ENCODE results near the gene CHIT1. TPM values are rescaled to one million over a fixed set of nuclear protein-coding genes. Genes with fewer than 3 reads are reported as not detected.

Gene CHIT1
- total RNA-seq, 1 donor from 2014 or later: not detected

- no peaks in the 10 kb centered on the region for H4K20me1 ChIP-seq (ENCODE audit: insufficient read depth, low read length)
- H3K27me3 ChIP-seq (ENCODE audit: insufficient read depth, low read length): peaks cover 28% of the 10 kb centered on the region
- H3K27ac Mint-ChIP-seq (ENCODE audit: unreplicated experiment): no peak overlapping the region
- no peaks in the 10 kb centered on the region for H3K4me1 ChIP-seq (ENCODE audit: insufficient read depth, low read length)
- H3K4me2 ChIP-seq (ENCODE audit: low read length): no peak overlapping the region
- no peak overlapping the region for H3K27ac ChIP-seq (ENCODE audit: low read depth, low read length)
- no peaks in the 10 kb centered on the region for H3K36me3 ChIP-seq (ENCODE audit: insufficient read depth, low read length)
- peaks cover 2% of the 10 kb centered on the region for H3K9me3 Mint-ChIP-seq (ENCODE audit: unreplicated experiment)
- no peak overlapping the region for H3K4me3 ChIP-seq (ENCODE audit: insufficient read depth, low read depth, low read length)
- FAIRE-seq (no peak), DNase-seq (ENCODE audit: low read depth) (no peak)
- H3K27me3 Mint-ChIP-seq (ENCODE audit: low read depth, unreplicated experiment): peaks cover 75% of the 10 kb centered on the region
- no peak overlapping the region for H3K9ac ChIP-seq (ENCODE audit: low read length)
- no peak overlapping the region for H2AFZ ChIP-seq (ENCODE audit: low read depth, low read length)
- H3K79me2 ChIP-seq (ENCODE audit: insufficient read depth, low read length): no peaks in the 10 kb centered on the region
- H3K9me3 ChIP-seq (ENCODE audit: insufficient read depth, low read depth, low read length): no peaks in the 10 kb centered on the region
- no peak overlapping the region for H3K4me3 Mint-ChIP-seq (ENCODE audit: unreplicated experiment)
- H3K4me1 Mint-ChIP-seq (ENCODE audit: low read depth, unreplicated experiment): no peaks in the 10 kb centered on the region
- TF ChIP-seq CTCF (IDR thresholded peaks at IDR 0.05; ENCODE audit: insufficient read depth, low read depth, low read length): no peak
- no peak for TF ChIP-seq EZH2 (IDR thresholded peaks at IDR 0.05; ENCODE audit: insufficient read depth, low read length)
- no peaks in the 10 kb centered on the region for H3K36me3 Mint-ChIP-seq (ENCODE audit: low read depth, unreplicated experiment)
Observed at GRCh38 chr1:203223012-203223775, 6.3 kb downstream of the CHIT1 start.

DNA sequence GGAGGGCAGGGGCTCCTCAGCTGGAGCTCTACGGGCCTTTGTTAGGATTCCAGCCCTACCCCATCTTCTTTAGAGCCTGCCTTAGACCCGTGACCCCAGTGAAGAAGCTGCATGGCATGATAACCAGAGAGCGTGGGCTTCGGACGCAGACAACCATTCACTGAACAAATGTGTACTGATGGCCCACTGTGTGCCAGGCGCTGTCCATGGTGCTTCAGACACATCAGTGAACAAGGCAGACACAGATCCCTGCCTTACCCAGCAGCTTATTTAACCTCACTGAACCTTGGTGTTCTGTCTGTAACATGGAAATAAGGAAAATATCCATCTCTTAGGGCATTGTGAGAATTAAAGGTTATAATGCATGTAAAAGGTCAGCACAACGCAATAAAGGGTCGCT is 9.5 kb downstream of the CHIT1 start:
- Mint-ChIP-seq H3K4me1 (ENCODE audit: low read depth, unreplicated experiment) (peaks cover 2% of the 10 kb centered on the region), H3K27me3 (ENCODE audit: low read depth, unreplicated experiment) (peaks cover 72% of the 10 kb centered on the region), H3K27ac (ENCODE audit: unreplicated experiment) (no peak overlapping the region), H3K36me3 (ENCODE audit: low read depth, unreplicated experiment) (no peaks in the 10 kb centered on the region), H3K4me3 (ENCODE audit: unreplicated experiment) (no peak overlapping the region), H3K9me3 (ENCODE audit: unreplicated experiment) (no peaks in the 10 kb centered on the region)
- H3K79me2 ChIP-seq (ENCODE audit: insufficient read depth, low read length): no peaks in the 10 kb centered on the region
- H3K9me3 ChIP-seq (ENCODE audit: insufficient read depth, low read depth, low read length): no peaks in the 10 kb centered on the region
- no peaks in the 10 kb centered on the region for H3K4me1 ChIP-seq (ENCODE audit: insufficient read depth, low read length)
- no peaks in the 10 kb centered on the region for H4K20me1 ChIP-seq (ENCODE audit: insufficient read depth, low read length)
- TF ChIP-seq CTCF (IDR thresholded peaks at IDR 0.05; ENCODE audit: insufficient read depth, low read depth, low read length) (no peak), EZH2 (IDR thresholded peaks at IDR 0.05; ENCODE audit: insufficient read depth, low read length) (no peak)
- H3K27ac ChIP-seq (ENCODE audit: low read depth, low read length): no peak overlapping the region
- DNase-seq (ENCODE audit: low read depth): no peak
- no peak overlapping the region for H3K4me3 ChIP-seq (ENCODE audit: insufficient read depth, low read depth, low read length)
- H3K4me2 ChIP-seq (ENCODE audit: low read length): no peak overlapping the region
- no peaks in the 10 kb centered on the region for H3K36me3 ChIP-seq (ENCODE audit: insufficient read depth, low read length)
- H2AFZ ChIP-seq (ENCODE audit: low read depth, low read length): no peak overlapping the region
- no peak for FAIRE-seq
- H3K9ac ChIP-seq (ENCODE audit: low read length): no peak overlapping the region
- H3K27me3 ChIP-seq (ENCODE audit: insufficient read depth, low read length): peaks cover 41% of the 10 kb centered on the region

- Histone ChIP-seq H4K20me1 (ENCODE audit: insufficient read depth, low read length) (no peaks in the 10 kb centered on the region), H3K27me3 (ENCODE audit: insufficient read depth, low read length) (peaks cover 34% of the 10 kb centered on the region), H3K4me2 (ENCODE audit: low read length) (no peak overlapping the region), H3K9ac (ENCODE audit: low read length) (no peak overlapping the region), H2AFZ (ENCODE audit: low read depth, low read length) (no peak overlapping the region), H3K4me3 (ENCODE audit: insufficient read depth, low read depth, low read length) (no peak overlapping the region), H3K27ac (ENCODE audit: low read depth, low read length) (no peak overlapping the region), H3K79me2 (ENCODE audit: insufficient read depth, low read length) (no peaks in the 10 kb centered on the region), H3K36me3 (ENCODE audit: insufficient read depth, low read length) (no peaks in the 10 kb centered on the region), H3K9me3 (ENCODE audit: insufficient read depth, low read depth, low read length) (no peaks in the 10 kb centered on the region), H3K4me1 (ENCODE audit: insufficient read depth, low read length) (no peaks in the 10 kb centered on the region)
- FAIRE-seq: no peak
- Mint-ChIP-seq H3K4me3 (ENCODE audit: unreplicated experiment) (no peak overlapping the region), H3K9me3 (ENCODE audit: unreplicated experiment) (no peaks in the 10 kb centered on the region), H3K36me3 (ENCODE audit: low read depth, unreplicated experiment) (no peaks in the 10 kb centered on the region), H3K27ac (ENCODE audit: unreplicated experiment) (no peak overlapping the region), H3K27me3 (ENCODE audit: low read depth, unreplicated experiment) (peaks cover 70% of the 10 kb centered on the region), H3K4me1 (ENCODE audit: low read depth, unreplicated experiment) (peaks cover 2% of the 10 kb centered on the region)
- DNase-seq (ENCODE audit: low read depth): no peak
- TF ChIP-seq CTCF (IDR thresholded peaks at IDR 0.05; ENCODE audit: insufficient read depth, low read depth, low read length) (no peak), EZH2 (IDR thresholded peaks at IDR 0.05; ENCODE audit: insufficient read depth, low read length) (no peak)
Observed at GRCh38 chr1:203219171-203219570, 10.3 kb downstream of the CHIT1 start.

Data from astrocyte (in vitro differentiated cells and primary cell).